ENCODE results near the gene RGS2.

Gene RGS2

GRCh38 chr1:192832492-192832891 lies 23.7 kb downstream of the RGS2 start:
- DNase-seq: no peak

DNA sequence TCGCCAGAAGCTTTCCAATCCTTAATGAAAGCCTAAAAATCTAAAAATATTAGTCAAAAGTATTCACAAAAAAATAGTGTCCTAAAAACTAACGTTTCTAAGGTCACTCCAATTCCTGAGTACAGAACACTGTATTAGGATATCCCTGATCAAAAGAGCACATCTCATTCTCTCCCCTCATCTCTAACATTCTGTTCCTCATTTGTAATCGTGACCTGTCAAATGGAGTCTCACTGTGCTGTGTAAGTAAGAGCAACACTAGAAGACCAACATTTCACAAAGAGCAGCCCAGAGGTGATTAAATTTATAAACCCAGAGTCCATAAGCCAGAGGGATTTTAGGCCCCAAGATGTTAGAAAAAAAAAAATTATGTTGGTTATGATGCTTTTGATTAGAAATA lies 26.3 kb downstream of the RGS2 start:
- DNase-seq: no peak

DNA sequence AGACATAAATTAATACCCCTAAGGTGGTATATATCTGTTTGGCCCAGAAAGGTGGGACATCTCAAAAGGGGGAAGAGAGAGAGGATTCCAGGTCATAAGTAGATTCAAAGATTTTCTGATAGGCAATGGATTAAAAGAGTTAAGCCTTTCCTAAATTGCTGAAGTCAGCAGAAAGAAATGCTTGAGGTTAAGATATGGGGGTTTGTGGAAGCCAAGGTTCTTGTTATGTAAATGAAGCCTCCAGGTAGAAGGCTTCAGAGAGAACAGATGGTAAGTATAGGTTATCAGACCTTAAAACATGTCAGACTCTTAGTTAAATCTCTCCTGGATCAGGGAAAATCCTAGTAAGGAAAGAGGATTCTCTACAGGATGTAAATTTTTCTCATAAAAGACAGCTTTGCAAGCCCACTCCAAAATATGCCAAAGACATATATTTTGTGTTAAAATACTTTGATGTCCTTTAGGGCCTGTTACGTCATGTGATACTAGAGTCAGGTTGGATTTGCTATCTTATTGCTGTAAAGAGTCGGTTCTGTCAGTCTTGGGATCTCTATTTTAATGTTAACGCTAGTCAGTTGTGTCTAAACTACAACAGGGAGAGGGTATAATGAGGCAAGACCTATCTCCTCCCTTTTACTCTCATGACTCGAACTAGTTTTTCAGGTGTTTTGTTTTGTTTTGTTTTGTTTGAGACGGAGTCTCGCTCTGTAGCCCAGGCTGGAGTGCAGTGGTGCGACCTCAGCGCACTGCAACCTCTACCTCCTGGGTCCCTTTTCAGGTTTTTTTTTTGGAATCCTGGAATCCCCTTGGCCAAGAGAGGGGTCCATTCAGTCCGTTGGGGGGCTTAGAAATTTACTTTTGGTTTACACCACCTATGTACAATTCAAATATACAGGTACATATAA lies 30.6 kb downstream of the RGS2 start:
- no peak for DNase-seq

GRCh38 chr1:192844360-192844759 lies 35.5 kb downstream of the RGS2 start:
- DNase-seq: no peak

- DNase-seq: no peak
Measured at GRCh38 chr1:192846950-192847349, 38.1 kb downstream of the RGS2 start.

GRCh38 chr1:192849011-192849410 lies 40.2 kb downstream of the RGS2 start:
- DNase-seq: no peak

DNA sequence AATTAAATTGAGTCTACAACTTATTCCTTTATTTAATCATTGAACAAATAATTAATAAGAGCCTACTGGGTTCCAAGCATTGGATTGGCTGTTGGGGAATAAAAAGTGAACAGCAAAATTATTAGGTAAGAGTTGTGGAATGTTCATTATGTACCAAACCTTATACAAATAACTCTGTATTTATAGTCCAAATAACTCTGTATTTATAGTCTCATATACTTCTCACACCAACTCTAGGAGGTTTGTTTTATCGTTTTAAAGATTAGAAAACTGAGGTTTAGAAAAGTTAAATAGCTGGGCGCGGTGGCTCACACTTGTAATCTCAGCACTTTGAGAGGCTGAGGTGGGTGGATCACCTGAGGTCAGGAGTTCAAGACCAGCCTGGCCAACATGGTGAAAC lies 40.6 kb downstream of the RGS2 start:
- no peak for DNase-seq

GRCh38 chr1:192852001-192852947 lies 43.4 kb downstream of the RGS2 start:
- no peak for DNase-seq

- no peak for DNase-seq
Measured at GRCh38 chr1:192858456-192858855, 49.6 kb downstream of the RGS2 start.

GRCh38 chr1:192859808-192860207 lies 51.0 kb downstream of the RGS2 start:
- no peak for DNase-seq

GRCh38 chr1:192860478-192861185 lies 51.8 kb downstream of the RGS2 start:
- DNase-seq: no peak

DNA sequence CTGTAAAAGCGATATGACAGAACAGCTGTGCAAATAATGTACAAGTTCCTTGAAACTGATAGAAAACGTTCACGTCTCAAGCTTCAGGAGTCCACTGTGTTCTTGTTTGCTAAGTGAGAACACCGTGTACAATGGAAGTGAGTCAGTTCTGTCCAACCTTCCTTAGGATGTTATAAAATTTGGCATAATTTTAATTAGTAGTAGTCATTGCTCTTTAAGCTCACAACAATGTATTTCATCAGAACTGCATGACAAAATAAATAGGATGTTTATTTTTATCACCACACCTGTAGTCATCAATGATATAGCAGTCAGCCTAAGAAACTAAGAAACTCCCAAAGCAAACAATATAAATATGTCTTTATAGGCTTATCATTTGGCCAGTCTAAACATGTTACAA lies 53.0 kb downstream of the RGS2 start:
- DNase-seq: no peak

All from stimulated activated CD8-positive, alpha-beta memory T cell treated with anti-CD3 and anti-CD28 coated beads, Interleukin-4, amount 100 ng/mL, for 48 hours (primary cell).